22Rv1 (cell line): ENCODE results near the gene TMEM270.

Experiments used
- H3K27ac ChIP-seq: fragments of 450-650 bp; 2 replicates; pipeline ENCODE4 v1.5.1; 2017
- ZFX ChIP-seq: fragments of 450-650 bp; IDR thresholded peaks from 2 replicates; pipeline ENCODE4 v1.6.1; 2017; ENCODE audit warnings: antibody characterized with exemption, borderline replicate concordance
- TF ChIP-seq, protein P1 (sequence below): fragments of 450-650 bp; IDR thresholded peaks from 2 replicates; pipeline ENCODE4 v1.5.1; 2017; ENCODE audit warnings: mild to moderate bottlenecking

The TMEM270 gene

DNA sequence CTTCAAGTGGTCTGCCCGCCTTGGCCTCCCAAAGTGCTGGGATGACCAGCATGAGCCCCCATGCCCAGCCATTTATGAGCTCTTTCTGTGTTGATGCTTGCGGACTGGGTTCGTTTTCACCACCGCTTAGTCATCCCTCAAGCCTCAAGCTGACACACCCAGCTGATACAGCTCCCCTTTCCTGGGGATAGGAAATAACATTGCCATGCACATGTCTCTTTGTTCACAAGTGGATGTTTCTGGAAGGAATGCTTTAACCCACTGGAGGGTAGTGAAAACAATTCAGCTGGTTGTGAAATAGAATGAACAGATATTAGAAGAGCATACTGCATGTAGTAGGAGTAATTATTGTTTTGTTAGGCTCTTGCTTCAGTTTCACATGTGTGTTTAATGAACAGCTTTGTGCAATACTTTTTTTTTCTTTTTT is 10.2 kb upstream of the TMEM270 start:
- no peak overlapping the region for H3K27ac ChIP-seq
- TF ChIP-seq, protein P1, sequence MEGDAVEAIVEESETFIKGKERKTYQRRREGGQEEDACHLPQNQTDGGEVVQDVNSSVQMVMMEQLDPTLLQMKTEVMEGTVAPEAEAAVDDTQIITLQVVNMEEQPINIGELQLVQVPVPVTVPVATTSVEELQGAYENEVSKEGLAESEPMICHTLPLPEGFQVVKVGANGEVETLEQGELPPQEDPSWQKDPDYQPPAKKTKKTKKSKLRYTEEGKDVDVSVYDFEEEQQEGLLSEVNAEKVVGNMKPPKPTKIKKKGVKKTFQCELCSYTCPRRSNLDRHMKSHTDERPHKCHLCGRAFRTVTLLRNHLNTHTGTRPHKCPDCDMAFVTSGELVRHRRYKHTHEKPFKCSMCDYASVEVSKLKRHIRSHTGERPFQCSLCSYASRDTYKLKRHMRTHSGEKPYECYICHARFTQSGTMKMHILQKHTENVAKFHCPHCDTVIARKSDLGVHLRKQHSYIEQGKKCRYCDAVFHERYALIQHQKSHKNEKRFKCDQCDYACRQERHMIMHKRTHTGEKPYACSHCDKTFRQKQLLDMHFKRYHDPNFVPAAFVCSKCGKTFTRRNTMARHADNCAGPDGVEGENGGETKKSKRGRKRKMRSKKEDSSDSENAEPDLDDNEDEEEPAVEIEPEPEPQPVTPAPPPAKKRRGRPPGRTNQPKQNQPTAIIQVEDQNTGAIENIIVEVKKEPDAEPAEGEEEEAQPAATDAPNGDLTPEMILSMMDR = no peak
- no peak for TF ChIP-seq ZFX

DNA sequence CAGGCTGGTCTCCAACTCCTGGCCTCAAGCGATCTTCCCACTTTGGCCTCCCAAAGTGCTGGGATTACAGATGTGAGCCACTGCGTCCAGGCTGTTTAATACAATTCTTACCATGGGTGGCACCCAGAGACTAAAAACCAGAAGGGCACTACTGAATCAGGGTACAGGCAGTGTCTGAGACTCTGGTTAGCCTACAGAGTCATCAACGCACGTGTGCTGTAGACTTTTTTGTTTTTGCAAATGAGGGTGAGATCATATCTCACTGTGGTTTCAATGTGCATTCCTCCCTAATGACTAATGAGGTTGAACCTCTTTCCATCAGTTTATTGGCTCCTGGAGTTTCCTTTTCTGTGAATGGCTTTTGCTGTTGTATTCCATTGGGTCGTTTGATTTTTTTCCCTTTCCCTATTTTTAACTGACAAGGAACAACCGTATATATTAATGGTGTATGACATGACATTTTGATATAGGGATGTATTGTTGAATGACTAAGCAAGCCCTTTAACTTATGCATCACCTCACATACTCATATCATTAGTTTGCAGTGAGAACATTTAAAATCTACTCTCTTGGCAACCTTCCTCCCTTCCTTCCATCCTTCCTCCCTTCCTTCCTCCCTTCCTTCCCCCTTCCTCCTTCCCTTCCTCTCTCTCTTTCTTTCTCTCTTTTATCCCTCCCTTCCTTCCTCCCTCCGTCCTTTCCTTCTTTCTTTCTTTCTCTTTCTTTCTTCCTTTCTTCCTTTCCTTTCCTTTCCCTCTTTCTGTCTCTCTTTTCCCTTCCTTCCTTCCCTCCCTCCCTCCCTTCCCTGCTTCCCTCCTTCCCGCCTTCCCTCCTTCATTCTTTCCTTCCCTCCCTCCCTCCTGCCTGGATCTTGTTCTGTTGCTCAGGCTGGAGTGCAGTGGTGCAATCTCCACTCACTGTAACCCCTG is 9.3 kb upstream of the TMEM270 start:
- no peak overlapping the region for H3K27ac ChIP-seq
- TF ChIP-seq ZFX = no peak
- TF ChIP-seq, protein P1 = no peak

DNA sequence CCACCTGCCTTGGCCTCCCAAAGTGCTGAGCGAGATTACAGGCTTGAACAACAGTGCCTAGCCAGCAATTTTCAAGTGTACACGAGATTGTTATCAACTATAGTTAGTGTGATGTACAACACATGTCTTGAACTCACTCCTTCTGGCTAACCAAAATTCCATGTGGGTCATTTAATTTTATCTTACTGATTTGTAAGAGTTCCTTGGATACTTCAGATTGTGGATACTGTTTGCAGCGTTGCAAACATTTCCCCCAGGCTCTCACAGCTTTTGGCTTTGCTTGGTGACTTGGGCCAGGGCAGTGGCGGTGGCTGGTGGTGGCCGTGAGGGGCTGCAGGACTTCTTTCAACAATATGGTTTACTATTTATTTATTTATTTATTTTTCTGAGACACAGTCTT is 8.5 kb upstream of the TMEM270 start:
- TF ChIP-seq, protein P1 = no peak
- no peak for TF ChIP-seq ZFX
- no peak overlapping the region for H3K27ac ChIP-seq

DNA sequence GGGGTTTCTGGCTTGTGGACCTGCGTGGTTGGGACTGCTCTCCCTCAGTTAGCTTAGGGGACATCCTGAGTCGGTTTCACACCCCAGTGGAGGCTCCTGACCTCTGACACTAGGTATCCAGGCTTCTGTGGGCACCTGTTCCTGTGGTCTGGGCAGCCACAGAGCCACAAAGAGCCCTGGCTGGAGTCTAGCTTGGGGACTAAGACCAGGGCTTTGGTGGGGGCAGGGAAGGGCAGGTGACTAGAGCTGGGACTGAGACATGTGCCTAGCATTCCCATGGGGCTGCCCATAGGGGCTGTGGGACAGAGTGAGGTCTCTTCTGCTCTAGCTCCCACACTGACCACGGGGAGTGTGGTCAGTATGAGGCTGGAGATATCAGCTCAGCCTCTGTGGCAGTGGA is 4.0 kb upstream of the TMEM270 start:
- no peak overlapping the region for H3K27ac ChIP-seq
- TF ChIP-seq, protein P1 = no peak
- TF ChIP-seq ZFX = no peak

DNA sequence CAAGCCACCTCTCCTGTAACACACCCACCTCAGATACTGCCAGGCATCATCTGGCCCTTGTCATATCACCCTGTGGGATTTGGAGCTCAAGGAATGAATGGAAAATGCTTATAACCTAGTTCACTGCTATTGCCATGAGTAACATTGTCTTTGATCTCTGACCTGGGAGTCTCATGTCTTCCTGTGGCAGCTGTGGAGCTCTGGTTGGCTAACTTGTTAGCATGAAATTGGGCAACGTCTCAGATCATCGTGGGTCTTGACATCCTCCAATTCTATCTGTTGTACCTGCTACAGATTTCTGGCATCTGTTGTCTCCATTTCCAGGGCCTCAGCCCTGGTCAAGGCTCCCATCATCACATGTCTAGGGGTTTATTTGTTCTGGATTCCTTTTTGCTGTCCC is 2.2 kb upstream of the TMEM270 start:
- no peak overlapping the region for H3K27ac ChIP-seq
- TF ChIP-seq, protein P1 = no peak
- TF ChIP-seq ZFX = no peak

DNA sequence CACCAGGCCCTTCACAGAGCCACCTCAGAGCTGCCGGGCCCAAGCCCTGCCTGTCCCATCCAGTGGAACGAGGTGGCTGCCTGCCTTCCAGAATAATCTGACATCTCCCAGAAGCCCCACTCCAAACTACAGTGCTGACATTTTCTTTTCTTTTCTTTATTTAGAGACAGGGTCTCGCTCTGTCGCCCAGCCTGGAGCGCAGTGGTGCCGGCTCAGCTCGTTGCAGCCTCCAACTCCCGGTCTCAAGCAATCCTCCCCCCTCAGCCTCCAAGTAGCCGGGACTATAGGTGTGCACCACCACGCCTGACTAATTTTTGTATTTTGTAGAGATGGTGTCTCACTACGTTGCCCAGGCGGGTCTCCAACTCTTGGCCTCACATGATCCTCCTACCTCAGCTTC is 346 bp downstream of the TMEM270 start:
- no peak overlapping the region for H3K27ac ChIP-seq
- TF ChIP-seq, protein P1 = no peak
- no peak for TF ChIP-seq ZFX

DNA sequence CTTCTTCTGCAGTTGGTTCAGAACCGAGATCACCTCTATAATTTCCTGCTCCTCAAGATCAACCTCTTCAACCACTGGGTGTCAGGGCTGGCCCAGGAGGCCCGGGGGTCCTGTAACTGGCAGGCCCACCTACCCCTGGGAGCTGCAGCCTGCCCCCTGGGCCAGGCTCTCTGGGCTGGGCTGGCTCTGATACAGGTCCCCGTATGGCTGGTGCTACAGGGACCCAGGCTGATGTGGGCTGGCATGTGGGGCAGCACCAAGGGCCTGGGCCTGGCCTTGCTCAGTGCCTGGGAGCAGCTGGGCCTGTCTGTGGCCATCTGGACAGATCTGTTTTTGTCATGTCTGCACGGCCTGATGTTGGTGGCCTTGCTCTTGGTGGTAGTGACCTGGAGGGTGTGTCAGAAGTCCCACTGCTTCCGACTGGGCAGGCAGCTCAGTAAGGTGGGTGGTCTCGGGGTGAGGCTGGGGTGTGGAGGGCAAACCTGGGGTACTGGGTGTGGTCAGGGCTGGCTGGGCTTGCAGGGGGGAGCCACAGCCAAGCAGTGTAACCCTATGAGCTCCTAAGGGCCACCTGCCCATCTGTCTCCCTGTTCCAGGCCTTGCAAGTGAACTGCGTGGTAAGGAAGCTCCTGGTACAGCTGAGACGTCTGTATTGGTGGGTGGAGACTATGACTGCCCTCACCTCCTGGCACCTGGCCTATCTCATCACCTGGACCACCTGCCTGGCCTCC is 4.2 kb downstream of the TMEM270 start:
- no peak for TF ChIP-seq ZFX
- TF ChIP-seq, protein P1 = no peak
- H3K27ac ChIP-seq = no peak overlapping the region
